Cardiac septum (tissue), 1 donor: ENCODE results near the gene ALPP. TPM values are rescaled to one million over a fixed set of nuclear protein-coding genes. Genes with fewer than 3 reads are reported as not detected.
"Not testable (repeated sequence)": the region's sequence is repeated elsewhere in the genome, so short reads cannot be mapped to it uniquely, and the experiment has no call there.

Source experiments
- DNase-seq: peaks from one replicate; pipeline ENCODE4 v3.0.0-alpha.2; 2020; ENCODE audit warnings: low spot score
- intact Hi-C: fragments of 100-400 bp; cut with DNase I; formaldehyde crosslinking; loops from one replicate; pipeline ENCODE4 v1.14.0; 2022
- total RNA-seq: library from RNA; stranded (reverse); fragmentation: NEBNext Ultra II Directional; extraction: Animal tissue kit (Norgen Biotek cat#: 25700); gene quantifications from one replicate; pipeline ENCODE4 v1.2.1, GENCODE V29; 2021
- donor health status: DM: no; HTN: no; CAD: no.

ALPP gene
- total RNA-seq, 1 donor from 2014 or later = not detected

DNA sequence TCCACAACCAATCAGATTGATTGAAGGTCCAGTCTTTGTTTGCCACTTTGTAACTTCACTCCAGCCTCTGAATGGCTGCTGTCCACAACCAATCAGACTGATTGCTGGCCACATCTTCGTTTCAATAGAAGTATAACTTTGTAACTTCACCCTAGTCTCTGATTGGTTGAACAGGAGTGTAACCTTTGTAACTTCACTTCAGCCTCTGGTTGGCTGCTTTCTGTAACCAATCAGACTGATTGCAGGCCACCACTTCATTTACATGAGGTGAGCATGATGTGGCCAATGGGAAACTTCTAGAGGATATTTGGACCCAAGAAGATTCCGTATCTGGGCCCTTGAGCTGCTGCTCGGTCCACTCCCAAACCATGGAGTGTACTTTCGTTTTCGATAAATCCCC, 16.9 kb upstream of the ALPP start:
- DNase-seq = no peak
- intact Hi-C loops = no loop called here

DNA sequence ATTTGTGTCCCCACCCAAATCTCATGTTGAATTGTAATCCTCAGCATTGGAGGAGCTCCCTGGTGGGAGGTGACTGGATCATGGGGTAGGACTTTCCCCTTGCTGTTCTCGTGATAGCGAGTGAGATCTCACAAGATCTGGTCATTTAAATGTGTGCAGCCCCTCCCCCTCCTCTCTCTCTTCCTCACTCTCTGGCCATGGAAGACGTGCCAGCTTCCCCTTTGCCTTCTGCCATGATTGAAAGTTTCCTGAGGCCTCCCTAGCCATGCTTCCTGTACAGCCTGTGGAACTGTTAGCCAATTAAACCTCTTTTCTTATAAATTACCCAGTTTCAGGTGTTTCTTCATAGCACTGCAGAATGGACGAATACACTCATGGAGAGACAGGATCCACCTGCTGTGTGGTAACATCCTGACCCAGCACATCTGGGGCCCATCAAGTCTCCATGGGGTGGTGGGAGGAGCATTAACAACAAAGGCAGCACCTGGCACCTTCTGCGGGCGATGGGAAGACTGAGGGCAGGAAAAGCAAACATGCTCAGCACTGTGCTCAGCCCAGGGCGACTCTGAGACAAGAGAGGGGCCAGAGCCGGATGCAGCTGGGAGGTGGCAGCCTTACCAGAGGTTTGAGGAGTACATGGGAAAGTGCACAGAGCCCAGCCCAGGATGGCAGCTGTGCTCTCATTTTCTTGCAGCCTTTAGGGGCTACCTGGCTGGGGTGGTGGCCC, 16.2 kb upstream of the ALPP start:
- intact Hi-C loops = no loop called here
- no peak for DNase-seq

DNA sequence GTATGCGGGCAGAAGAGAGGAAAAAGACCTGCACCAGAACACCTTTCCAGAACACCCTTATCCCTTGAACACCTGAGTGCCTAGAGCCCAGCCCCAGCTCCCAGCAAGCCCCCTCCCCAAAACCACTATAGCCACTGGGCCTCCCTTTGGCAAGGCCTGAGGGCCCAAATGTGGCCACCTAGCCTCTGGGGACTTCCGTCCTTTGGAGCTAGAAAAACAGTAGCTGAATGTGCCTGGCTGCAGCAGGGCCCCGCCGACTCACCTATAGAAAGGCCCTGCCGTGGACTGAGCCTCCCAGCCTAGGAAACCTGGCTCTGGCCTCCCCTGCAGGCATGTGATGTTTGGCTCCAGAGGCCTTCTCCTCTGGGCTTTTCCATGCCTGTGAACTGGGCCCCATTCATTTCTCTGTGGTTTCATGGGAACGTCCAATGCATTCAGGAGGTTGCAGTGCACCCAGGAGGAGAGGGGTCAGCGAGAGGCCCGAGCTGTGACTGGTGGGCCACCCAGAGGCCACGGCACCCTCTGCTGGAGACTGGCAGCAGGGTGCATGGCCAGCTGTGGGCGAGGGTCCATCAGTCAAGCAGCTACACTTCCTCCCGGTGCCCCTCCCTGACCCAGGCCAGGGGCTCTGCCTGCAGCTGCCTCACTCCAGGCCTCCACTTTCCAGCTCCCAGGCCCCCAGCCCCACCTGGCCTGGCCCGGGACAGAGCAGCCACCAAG, 15.3 kb upstream of the ALPP start:
- DNase-seq, intact Hi-C loops: not testable (repeated sequence)

DNA sequence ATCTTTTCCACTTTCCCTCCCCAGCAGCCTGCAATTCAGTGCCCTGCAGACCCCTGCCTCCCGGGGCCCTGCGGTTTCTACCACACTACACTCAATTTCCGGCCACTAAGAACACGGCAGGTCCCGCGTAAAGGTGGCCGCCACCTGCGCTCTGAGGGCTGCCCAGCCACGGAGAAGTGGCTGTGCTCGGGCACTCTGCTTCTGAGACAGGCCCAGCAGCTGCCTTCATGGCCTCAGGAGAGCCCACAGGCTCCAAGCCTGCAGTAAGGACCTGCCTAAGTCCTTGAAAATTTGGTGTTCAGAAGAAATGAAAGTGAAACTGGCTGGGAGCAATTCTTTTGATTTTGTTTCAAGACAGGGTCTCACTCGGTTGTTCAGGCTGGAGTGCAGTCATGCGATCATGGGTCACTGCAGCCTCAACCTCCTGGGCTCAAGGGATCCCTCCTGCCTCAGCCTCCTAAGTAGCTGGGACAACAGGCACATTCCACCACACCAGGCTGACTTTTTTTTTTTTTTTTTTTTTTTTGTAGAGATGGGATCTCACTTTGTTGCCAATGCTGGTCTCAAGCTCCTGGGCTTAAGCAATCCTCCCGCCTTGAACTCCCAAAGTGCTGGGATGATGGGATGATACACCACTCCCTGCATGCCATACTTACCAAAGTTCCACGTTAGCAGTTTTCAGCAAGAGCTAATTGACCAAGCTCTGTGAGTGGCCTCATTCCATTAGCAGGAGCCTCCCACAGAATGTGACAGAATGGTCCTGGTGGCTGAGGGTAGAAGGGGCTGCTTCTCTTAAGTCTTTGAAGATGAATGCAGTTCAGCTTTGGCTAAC, 14.6 kb upstream of the ALPP start:
- no peak for DNase-seq
- intact Hi-C loops = no loop called here

DNA sequence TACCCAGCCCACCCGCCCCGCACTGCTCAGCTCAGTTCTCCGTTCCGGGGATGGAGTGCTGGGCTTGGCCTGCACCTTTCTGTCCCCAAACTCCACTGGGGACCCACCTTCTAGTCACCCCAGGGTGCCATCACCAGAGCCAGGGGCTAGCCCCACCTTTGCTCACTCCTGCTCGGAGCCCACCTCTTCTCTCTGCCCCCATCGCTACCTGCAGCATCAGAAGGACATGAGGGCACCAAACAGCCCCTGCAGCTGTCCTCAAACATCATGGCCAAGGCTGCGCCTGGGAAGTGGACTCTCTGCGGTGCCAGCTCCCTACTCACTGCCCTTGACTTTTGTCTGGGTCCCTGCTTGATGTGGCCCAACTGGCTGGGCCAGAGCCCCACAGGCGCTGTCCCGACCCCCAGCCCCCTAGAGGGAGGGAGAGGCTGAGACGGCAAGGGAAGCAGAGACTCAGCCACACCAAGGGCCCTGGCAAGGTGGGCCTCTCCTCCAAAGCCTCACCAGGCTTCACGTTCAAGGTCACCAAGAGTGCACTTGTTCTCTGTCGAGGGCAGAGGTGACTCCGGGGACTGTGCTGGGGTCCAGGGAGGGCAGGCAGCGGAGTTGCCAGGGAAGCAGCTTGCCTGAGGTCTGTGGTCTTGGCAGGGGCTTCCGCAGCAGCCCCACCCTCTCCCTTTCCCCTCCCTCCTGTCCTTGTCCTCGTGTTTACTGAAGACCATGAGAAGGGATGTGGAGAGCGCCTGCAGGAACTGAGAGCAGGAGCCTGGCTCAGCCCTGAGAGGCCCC, 13.6 kb upstream of the ALPP start:
- intact Hi-C loops, DNase-seq: not testable (repeated sequence)

DNA sequence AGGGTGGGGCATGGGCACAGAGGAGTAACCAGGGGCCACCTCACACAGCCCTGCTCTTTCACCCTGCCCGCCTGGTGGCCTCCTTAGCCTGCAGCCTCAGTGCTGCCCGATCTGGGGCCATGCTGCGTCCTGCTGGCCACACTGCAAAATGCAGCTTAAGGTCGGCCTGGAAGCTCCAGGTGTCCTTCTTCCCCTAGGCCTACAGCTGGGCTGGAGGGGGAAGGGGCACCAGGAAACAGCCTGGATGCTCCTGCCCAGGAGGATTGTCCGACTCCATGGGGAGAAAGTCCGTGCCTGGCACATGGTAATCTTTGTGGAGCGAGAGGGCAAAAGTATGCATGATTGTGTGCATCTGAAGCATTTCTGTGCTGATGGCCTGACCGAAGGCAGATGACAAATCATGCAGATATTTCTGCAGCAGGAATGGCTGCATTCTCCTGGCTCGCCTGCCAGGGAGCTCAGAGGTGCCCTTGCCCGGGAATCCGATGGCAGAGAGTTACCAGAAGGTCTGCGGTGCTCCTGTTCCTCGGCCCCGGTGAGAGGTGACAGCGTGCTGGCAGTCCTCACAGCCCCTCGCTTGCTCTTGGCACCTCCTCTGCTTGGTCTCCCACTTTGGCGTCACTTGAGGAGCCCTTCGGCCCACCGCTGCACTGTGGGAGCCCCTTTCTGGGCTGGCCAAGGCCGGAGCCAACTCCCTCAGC, 12.8 kb upstream of the ALPP start:
- DNase-seq = peak; percentile 63
- intact Hi-C loops = no loop called here

DNA sequence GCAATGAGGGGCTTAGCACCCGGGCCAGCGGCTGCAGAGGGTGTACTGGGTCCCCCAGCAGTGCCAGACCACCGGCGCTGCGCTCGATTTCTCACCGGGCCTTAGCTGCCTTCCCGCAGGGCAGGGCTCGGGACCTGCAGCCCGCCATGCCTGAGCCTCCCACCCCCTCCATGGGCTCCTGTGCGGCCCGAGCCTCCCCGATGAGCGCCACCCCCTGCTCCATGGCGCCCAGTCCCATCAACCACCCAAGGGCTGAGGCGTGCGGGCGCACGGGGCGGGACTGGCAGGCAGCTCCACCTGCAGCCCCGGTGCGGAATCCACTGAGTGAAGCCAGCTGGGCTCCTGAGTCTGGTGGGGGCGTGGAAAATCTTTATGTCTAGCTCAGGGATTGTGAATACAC, 12.1 kb upstream of the ALPP start:
- peak; percentile 54 for DNase-seq
- intact Hi-C loops = not testable (repeated sequence)

DNA sequence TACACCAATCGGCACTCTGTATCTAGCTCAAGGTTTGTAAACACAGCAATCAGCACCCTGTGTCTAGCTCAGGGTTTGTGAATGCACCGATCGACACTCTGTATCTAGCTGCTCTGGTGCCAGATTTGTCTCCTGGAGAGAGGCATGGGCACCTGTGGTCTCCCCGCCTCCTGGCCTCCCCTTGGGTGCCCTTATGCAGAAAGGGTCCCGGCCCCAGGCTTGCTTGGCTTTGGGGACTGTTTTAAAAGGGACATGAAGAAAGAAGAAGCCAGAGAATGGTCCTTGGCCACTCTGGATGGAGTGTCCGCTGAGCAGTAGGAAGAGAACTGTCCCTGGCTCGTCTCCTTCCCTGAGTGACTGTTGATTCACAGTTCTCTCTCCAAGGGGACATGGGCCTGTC, 11.5 kb upstream of the ALPP start:
- intact Hi-C loops = no loop called here
- DNase-seq = peak; percentile 29

DNA sequence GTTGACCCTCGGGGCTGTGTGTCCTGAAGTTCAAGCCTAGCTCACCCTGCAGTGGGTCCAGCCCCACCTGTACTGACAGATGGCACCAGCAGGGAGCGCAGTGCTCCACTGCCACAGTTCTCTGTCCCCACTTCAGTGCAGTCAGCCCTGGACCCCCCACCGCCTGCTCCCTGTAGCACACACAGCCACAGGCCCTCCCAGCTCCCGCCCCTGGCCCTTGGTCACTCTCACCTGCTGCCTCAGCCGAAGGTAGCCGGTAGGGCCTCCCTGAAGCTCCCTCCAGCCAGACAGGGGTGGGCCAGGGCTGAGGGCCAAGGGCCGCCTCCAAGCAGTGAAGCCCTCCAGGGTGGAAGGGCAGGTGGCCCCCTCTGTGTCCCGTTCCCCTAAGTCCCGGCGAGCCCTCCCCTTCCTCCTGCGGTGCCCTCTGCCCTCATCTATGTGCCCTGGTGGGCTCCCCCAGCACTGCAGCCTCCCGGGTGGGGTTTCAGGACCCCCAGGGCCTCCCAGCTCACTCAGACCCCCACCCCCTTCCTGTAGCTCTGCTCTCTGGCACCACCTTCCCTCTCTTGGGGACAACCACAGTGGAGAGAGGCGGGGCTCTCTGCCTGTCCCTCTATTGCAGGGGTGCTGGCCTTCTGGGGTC, 10.8 kb upstream of the ALPP start:
- intact Hi-C loops = no loop called here
- no peak for DNase-seq

DNA sequence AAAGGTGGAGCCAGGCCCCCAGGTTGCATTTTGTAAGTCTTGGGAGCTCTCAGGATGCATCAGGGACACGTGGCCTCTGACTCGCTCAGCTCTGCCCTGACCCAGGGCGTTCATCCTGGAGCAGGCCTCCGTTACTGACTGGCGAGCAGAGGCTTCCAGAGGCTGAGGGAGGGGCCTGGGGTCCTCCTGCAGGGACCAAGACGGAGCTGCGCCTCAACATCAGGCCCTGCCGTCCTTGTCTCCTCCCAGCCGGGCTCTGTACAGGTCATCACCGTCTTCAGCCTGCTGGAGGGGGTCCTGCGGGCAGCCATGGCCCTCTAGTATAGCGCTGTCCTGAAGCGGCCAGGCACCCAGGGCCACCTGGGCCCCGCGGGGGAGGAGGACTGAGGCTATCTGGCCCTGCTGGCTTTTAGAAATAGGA, 10.2 kb upstream of the ALPP start:
- DNase-seq = no peak
- intact Hi-C loops = no loop called here

DNA sequence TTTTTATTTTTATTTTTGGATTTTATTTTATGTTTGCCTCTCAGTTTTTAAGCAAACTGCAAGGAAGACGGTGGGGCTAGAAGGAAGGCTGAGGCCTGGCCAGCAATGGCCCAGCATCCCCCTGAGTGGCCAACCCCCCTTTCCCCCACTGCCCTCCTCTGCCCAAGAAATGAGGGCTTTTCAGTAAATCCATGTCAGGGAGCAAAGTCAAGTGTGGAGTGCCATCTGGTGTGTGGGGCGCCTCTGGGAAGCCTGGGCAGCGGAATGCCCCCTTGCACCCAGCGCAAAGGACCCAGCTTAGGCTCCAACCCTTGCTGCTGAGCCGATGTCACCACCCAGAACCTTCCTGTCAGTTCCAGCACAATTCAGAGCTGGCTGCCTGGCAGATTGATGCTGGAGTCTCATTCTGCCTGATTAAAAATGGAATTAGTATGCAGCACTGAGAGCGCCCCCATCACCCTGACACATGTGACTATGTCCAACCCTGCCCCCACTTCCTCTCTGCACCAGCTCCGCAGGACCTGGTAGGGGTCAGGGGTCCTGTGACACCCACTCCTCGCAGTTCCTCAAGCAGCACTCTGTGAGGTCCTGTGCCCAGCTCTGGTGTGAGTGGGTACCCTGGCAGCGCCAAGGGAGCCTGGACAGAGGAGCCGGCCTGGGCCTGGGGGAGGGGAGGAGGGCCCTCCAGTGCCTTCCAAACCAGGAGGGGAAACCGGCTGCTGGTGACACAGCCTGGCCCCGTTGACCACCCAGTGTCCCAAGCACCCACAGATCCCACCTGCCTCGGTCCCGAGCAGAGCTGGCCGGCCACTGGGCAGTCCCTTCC, 9.2 kb upstream of the ALPP start:
- intact Hi-C loops = no loop called here
- no peak for DNase-seq

DNA sequence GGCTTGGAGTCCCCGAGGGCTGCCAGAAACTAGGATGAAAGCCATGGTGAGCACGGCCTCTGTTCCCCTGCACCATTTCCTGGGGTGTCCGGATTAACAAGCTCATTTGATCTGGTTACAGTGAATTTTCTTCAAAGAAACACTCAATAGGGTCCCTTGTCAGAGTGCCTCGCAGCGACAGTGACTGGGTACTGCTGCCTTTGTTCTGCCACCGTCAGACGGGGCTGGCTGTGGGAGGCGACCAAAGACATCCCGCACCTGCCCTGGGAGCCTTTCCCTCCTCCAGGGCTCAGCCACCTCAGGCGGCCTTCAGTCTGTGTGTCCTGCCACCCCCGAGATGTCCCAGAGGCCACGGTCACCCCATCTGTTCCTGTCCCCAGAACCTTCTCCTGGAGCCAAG, 8.5 kb upstream of the ALPP start:
- DNase-seq, intact Hi-C loops: not testable (repeated sequence)

DNA sequence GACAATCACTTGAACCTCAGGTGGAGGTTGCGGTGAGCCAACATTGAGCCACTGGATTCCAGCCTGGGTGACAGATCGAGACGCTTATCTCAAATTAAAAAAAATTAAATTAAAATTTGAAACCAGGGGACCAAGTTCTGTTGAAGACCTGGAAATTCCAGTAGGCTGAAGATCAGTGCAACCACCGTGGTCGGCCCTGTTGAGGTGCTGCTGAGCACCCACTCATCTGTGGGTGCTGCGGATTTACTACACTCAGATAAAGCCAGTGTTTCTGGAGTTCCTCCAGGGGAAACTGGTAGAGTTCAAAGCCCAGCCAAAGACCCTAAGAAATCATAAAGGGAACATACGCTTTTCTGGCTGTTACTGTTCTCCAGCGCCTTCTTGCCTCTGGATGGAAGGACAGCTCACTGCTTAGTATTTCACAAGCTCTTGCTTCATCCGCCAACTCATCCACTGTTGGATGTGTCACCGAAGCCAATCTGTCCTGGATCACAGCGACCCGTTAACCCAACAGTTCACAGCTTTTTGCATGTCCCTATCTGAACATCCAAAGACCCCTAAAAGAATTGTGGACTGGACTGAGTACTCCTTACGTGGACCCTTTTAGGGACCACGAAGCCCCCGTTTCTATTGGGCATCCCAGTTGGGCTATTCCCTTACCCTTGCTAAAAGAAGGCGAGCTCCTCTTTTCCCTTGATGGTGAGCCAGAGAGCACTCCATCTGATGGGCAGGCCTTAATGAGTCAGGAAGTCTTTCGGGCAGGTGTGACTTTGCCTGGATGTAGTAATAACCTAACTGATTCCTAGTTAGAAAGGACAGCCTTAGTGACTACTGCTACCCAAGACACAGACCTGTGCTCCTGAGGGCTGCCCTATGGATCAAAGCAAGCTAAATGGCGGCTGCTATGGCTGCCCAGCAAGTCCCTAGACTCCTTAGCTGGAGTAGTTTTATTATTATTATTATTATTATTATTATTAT, 6.0 kb upstream of the ALPP start:
- intact Hi-C loops = no loop called here
- peak; percentile 46 for DNase-seq

DNA sequence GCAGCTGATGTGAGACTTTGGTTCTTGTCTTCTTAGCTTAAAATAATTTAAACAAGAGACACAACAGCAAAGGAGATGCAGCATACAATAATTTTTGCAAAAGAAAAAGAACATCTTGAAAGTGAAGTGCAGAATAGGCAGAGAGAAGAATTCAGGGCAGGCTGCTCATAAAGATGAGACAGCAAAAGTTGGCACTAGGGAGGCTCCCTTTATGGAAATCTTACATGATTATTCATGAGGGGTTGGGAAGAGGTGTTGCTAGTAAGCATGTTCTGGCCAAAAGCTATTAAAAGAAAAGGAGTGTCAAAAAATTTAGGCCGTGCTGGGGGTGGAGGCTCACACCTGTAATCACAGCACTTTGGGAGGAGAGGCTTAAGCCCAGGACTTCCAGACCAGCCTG, 4.2 kb upstream of the ALPP start:
- no peak for DNase-seq
- intact Hi-C loops = no loop called here

DNA sequence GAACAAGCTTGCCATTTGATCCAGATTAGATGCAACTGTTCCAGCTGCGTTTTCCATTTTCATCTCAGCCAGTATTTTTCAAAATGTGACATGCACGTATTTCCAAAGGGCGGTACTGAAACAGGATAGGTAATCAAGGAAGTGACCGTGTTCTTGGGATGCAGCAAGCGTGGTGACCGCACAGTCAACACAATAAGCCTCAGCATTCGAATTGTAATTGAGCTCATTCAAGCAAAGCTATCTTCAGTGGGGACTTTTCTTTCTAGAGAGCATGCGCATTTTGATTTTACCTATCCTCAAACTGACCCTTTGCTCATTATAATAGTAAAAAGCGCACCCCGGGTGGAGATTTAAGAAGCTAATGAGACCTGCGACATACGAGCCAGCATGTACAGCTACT, 3.4 kb upstream of the ALPP start:
- intact Hi-C loops = no loop called here
- peak; percentile 19 for DNase-seq

DNA sequence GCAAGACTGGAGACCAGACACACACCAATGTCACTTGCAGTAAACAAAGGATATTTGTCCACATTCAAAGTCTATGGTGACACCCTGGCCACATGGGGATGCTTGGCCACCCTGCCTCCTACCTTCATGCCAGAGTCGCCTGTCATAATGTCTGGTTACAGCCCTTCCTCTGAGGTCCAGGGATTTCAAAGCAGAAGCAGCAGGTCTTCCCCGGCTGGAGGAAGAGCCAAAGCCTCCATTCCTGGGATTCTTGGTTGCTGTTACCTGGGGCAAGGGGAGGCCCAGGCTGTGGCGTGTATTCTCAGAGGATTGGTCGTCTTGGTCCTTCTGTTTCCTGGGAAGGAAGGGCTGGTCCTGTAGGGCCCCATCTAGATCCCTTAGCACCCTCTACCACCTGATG, 2.3 kb upstream of the ALPP start:
- intact Hi-C loops = no loop called here
- peak; percentile 19 for DNase-seq

DNA sequence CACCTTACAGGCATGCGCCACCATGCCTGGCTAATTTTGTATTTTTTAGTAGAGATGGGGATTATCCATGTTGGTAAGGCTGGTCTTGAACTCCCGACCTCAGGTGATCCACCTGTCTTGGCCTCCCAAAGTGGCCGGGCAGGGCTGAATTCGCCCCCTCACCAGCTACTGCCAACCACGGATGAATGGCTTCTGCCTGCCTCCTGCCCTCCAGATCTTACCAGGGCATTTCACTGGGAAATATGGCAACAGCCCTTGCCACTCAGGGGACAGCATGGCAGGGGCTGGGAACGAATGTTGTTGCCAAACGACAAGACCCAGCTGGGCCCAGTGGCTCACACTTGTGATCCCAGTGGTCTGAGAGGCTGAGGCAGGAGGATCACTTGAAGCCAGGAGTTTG, 1.8 kb upstream of the ALPP start:
- intact Hi-C loops = no loop called here
- DNase-seq = peak; percentile 26
